ENCODE results near the gene B3GNT8. TPM values are rescaled to one million over a fixed set of nuclear protein-coding genes. Genes with fewer than 3 reads are reported as not detected.

The B3GNT8 gene
- total RNA-seq, 1 donor from 2014 or later = 5.1 TPM

- Mint-ChIP-seq H3K27ac (peak within 1 kb of the TSS; percentile 23), H3K4me3 (peak within 1 kb of the TSS; percentile 70), H3K4me1 (peaks cover 15% of the 10 kb centered on the region), H3K36me3 (peaks cover 4% of the 10 kb centered on the region), H3K27me3 (ENCODE audit: low read depth) (no peaks in the 10 kb centered on the region), H3K9me3 (no peaks in the 10 kb centered on the region)
- DNase-seq (ENCODE audit: low spot score in 2 of 2, unreplicated experiment in 2 of 2) = peak in 1 of 2 experiments; percentile 72
- no peak for TF ChIP-seq CTCF (IDR thresholded peaks at IDR 0.05; ENCODE audit: unreplicated experiment)
Observed at GRCh38 chr19:41376241-41376997, 50.8 kb downstream of the B3GNT8 start, which contains the start of gene TMEM91. Gene TMEM91 (plus strand): TSS chr19:41376533. CDS start chr19:41378310, 1,777 bp downstream.

Other genes with a start within 250 kb of the B3GNT8 start
- gene CYP2S1, start 234.2 kb downstream of the B3GNT8 start, total RNA-seq = 12.8 to 15.5 TPM (median 13.2 TPM) in 3 replicates
- 60.0 to 61.0 TPM (median 60.6 TPM) in 3 replicates for gene AXL, start 208.2 kb downstream of the B3GNT8 start, total RNA-seq
- gene HNRNPUL1, start 163.0 kb downstream of the B3GNT8 start, total RNA-seq = 246 to 262 TPM (median 249 TPM) in 3 replicates
- gene CCDC97, start 117.2 kb downstream of the B3GNT8 start, total RNA-seq = 40.5 to 41.9 TPM (median 40.6 TPM) in 3 replicates
- gene TGFB1, start 73.5 kb downstream of the B3GNT8 start, total RNA-seq = 24.9 to 26.5 TPM (median 25.2 TPM) in 3 replicates
- 4.8 to 5.6 TPM (median 5.5 TPM) in 3 replicates for gene B9D2, start 63.2 kb downstream of the B3GNT8 start, total RNA-seq
- 16.2 to 19.7 TPM (median 18.3 TPM) in 3 replicates for gene TMEM91, start 50.8 kb downstream of the B3GNT8 start, total RNA-seq
- 12.2 to 17.0 TPM (median 12.5 TPM) in 3 replicates for gene EXOSC5, start 30.0 kb downstream of the B3GNT8 start, total RNA-seq
- gene BCKDHA, start 29.6 kb downstream of the B3GNT8 start, total RNA-seq = 22.6 to 27.2 TPM (median 22.8 TPM) in 3 replicates
- 37.5 to 41.4 TPM (median 39.8 TPM) in 3 replicates for gene DMAC2, start 12.5 kb upstream of the B3GNT8 start, total RNA-seq
- not detected in 3 replicates for gene ERICH4, start 15.8 kb upstream of the B3GNT8 start, total RNA-seq
- gene CEACAM21, start 148.8 kb upstream of the B3GNT8 start, total RNA-seq = not detected in 3 replicates
- not detected in 3 replicates for gene CEACAM4, start 199.7 kb upstream of the B3GNT8 start, total RNA-seq